Effector memory CD4-positive, alpha-beta T cell (primary cell): ENCODE data around the gene ZNF141.
"Not testable (repeated sequence)": the region's sequence is repeated elsewhere in the genome, so short reads cannot be mapped to it uniquely, and the experiment has no call there.

ENCODE experiments used
- DNase-seq, 3 donors: peaks; one replicate each; pipeline ENCODE4 v3.0.0-alpha.2; 2020
- H3K27ac ChIP-seq: 2 replicates; pipeline ENCODE4 v1.7.0; 2013; ENCODE audit warnings: mild to moderate bottlenecking, low read length, moderate library complexity; ENCODE audit not compliant: insufficient read depth, poor library complexity, severe bottlenecking
- H3K27me3 ChIP-seq: replicated peaks from 2 replicates; pipeline ENCODE4 v1.7.0; 2013; ENCODE audit warnings: mild to moderate bottlenecking, low read length; ENCODE audit not compliant: insufficient read depth, control insufficient read depth, poor library complexity, severe bottlenecking
- H3K36me3 ChIP-seq: 2 replicates; pipeline ENCODE4 v1.7.0; 2013; ENCODE audit warnings: mild to moderate bottlenecking, low read length, moderate library complexity; ENCODE audit not compliant: control insufficient read depth, insufficient read depth
- H3K4me1 ChIP-seq: 2 replicates; pipeline ENCODE4 v1.7.0; 2013; ENCODE audit warnings: low read length, mild to moderate bottlenecking; ENCODE audit not compliant: control insufficient read depth, insufficient read depth, poor library complexity, severe bottlenecking
- H3K4me3 ChIP-seq: 2 replicates; pipeline ENCODE4 v1.7.0; 2013; ENCODE audit warnings: low read length, low read depth, mild to moderate bottlenecking; ENCODE audit not compliant: insufficient read depth, poor library complexity, severe bottlenecking
- H3K9me3 ChIP-seq: 2 replicates; pipeline ENCODE4 v1.7.0; 2013; ENCODE audit warnings: mild to moderate bottlenecking, low read length, moderate library complexity; ENCODE audit not compliant: control insufficient read depth

The ZNF141 gene

DNA sequence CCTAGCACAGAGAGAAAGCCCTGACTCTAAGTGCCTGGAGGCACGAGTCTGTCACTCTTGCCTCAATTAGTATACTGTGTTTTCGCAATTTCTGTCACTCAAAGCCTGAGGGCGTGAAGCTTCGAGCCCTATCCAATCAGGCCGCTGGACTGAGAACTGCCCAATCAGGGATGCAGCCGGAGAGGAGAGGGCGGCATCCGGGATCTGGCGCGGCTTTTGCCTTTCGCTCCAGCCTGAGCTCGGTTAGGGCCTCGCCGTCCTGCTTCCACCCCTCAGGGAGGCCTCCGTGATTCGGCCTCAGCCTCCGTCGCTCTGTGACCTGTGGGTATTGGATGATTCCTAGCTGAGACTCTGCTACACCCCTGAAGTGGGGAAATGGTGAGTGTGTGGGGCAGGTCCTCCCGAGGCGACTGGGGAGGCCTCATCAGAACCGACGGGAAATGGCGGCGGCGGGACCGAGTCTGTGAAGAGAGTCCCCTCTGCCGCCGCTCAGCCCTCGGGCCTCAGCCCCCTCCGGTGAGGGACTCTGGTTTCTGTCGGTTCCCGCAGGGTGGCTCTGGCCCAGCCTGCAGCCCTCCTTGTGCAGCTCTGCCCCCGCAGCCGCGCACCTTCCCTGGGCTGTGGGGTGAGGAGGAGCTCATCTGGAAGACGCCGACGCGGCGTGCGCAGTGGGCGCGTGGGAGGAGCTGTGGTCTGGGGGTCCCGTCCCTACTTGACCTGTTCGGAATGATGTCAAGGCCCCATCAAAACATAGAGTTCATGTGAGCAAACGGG lies 48.5 kb downstream of the ZNF141 start:
- Histone ChIP-seq H3K4me1 (peaks cover 3% of the 10 kb centered on the region), H3K9me3 (peaks cover 58% of the 10 kb centered on the region), H3K36me3 (no peaks in the 10 kb centered on the region), H3K27me3 (no peaks in the 10 kb centered on the region), H3K4me3 (no peak overlapping the region), H3K27ac (no peak overlapping the region)
- no peak for DNase-seq

DNA sequence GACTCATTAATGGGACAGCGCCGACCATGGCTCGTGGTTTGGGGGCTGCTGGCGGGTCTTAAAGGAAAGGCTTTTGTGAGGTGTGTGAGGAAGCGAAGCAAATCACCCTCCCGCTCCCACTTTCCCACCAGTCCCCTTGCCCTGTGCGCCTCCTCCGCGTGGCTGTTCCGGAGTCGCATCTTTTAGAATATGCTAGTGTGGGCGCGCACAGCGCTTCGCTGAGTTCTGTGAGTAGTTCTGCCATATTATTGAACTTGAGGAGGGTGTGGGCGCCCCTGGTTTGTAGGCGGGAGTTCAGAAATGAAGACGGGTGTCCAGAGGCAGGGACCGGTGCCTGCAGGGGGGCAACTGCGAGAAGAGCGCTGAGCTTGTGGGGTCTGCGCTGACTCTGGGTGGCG lies 49.1 kb downstream of the ZNF141 start:
- no peaks in the 10 kb centered on the region for H3K27me3 ChIP-seq
- peaks cover 3% of the 10 kb centered on the region for H3K4me1 ChIP-seq
- H3K36me3 ChIP-seq: no peaks in the 10 kb centered on the region
- no peak overlapping the region for H3K27ac ChIP-seq
- peaks cover 54% of the 10 kb centered on the region for H3K9me3 ChIP-seq
- DNase-seq: no peak
- H3K4me3 ChIP-seq: no peak overlapping the region

DNA sequence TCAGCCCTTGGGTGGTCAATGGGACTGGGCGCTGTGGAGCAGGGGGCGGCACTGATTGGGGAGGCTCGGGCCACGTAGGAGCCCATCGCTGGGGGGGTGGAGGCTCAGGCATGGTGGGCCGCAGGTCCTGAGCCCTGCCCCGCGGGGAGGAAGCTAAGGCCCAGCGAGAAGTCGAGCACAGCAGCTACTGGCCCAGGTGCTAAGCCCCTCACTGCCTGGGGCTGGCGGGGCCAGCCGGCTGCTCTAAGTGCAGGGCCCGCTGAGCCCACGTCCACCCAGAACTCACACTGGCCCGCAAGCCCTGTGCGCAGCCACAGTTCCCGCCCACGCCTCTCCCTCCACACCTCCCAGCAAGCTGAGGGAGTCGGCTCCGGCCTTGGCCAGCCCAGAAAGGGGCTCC lies 66.4 kb downstream of the ZNF141 start:
- no peak overlapping the region for H3K27ac ChIP-seq
- peaks cover 13% of the 10 kb centered on the region for H3K9me3 ChIP-seq
- H3K4me1 ChIP-seq: no peaks in the 10 kb centered on the region
- no peaks in the 10 kb centered on the region for H3K27me3 ChIP-seq
- DNase-seq: no peak
- no peak overlapping the region for H3K4me3 ChIP-seq
- H3K36me3 ChIP-seq: no peaks in the 10 kb centered on the region

DNA sequence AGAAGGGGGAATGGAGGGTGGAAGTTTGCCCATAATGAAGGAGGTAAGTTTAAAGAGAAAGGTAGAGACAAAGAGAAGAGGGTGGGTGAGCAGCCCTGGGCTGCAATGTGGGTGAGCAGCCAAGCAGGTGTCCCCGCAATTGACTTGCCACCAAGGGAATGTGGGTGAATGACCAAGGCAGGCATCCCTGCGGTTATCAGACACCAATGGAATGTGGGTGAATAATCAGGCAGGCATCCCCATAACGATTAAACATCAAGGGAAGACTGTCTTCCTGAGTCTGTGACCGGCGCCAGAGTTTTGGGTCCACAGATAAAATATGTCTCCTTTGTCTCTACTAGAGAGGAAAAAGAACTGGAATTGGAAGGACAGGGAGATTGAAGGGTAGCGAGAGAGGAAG lies 70.7 kb downstream of the ZNF141 start:
- H3K4me3 ChIP-seq, H3K36me3 ChIP-seq, H3K27ac ChIP-seq, DNase-seq, H3K4me1 ChIP-seq, H3K27me3 ChIP-seq: not testable (repeated sequence)
- peaks cover 23% of the 10 kb centered on the region for H3K9me3 ChIP-seq

DNA sequence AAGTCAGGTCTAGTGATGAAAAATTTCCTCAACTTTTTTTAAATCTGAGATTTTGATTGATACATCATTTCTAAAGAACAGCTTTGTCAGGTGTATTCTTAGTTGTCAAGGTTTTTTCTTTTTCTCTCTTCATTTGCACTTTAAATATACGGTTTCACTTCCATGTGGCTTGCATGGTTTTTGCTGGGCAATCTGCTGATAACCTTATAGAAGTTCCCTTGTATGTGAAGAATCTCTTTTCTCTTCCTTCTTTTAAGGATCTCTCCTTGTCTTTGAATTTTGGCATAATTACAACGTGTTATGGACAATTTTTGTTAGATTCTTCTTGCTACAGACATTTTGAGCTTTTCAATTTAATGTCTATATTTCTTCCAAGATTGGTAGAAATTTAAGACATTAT lies 85.0 kb downstream of the ZNF141 start:
- Histone ChIP-seq H3K4me3 (no peak overlapping the region), H3K4me1 (no peaks in the 10 kb centered on the region), H3K36me3 (no peaks in the 10 kb centered on the region), H3K27me3 (no peaks in the 10 kb centered on the region), H3K9me3 (peaks cover 62% of the 10 kb centered on the region), H3K27ac (no peak overlapping the region)
- no peak for DNase-seq
